ENCODE measurements around the gene SH3GL3.

DNA sequence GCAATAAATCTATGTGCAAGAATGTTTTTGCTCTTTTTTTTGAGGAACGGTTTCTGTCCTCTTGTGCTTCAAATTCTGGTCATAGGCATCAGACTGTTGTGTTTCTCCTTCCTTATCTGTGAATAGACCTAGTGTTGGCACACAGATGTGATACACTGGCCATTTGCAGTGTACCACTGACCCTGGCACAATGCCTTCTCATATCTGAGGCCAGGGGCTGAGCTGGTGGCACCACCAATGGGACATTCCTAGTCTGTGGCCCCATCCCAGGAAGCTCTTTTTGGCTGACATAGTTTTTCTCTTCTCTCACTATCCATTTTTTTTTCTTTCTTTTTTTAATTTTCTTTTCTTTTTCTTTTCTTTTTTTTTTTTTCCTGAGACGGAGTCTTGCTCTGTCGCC, 40.4 kb downstream of the SH3GL3 start:
- TF ChIP-seq SMC3 (IDR thresholded peaks at IDR 0.05; ENCODE audit: low read depth, low read length) = no peak
- TF ChIP-seq CTCF (IDR thresholded peaks at IDR 0.05) = no peak
- no peak for TF ChIP-seq MXI1 (IDR thresholded peaks at IDR 0.05; ENCODE audit: low read depth, low read length)
- TF ChIP-seq, protein P1, sequence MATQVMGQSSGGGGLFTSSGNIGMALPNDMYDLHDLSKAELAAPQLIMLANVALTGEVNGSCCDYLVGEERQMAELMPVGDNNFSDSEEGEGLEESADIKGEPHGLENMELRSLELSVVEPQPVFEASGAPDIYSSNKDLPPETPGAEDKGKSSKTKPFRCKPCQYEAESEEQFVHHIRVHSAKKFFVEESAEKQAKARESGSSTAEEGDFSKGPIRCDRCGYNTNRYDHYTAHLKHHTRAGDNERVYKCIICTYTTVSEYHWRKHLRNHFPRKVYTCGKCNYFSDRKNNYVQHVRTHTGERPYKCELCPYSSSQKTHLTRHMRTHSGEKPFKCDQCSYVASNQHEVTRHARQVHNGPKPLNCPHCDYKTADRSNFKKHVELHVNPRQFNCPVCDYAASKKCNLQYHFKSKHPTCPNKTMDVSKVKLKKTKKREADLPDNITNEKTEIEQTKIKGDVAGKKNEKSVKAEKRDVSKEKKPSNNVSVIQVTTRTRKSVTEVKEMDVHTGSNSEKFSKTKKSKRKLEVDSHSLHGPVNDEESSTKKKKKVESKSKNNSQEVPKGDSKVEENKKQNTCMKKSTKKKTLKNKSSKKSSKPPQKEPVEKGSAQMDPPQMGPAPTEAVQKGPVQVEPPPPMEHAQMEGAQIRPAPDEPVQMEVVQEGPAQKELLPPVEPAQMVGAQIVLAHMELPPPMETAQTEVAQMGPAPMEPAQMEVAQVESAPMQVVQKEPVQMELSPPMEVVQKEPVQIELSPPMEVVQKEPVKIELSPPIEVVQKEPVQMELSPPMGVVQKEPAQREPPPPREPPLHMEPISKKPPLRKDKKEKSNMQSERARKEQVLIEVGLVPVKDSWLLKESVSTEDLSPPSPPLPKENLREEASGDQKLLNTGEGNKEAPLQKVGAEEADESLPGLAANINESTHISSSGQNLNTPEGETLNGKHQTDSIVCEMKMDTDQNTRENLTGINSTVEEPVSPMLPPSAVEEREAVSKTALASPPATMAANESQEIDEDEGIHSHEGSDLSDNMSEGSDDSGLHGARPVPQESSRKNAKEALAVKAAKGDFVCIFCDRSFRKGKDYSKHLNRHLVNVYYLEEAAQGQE (IDR thresholded peaks at IDR 0.05; ENCODE audit: low read depth, low read length) = no peak
- no peak for TF ChIP-seq FOXJ3 (CRISPR knock-in tag; IDR thresholded peaks at IDR 0.05)

All from SK-N-SH (cell line).